PFSK-1 (cell line): ENCODE data around the gene SP110.

Experiments used
- POLR2AphosphoS5 ChIP-seq: IDR thresholded peaks from 2 replicates; pipeline ENCODE4 v1.6.1; 2012; ENCODE audit warnings: low read depth, mild to moderate bottlenecking, control low read depth, low read length, moderate library complexity
- SIN3A ChIP-seq: IDR thresholded peaks from 2 replicates; pipeline ENCODE4 v1.6.1; 2012; ENCODE audit warnings: mild to moderate bottlenecking, low read length, moderate library complexity, borderline replicate concordance; ENCODE audit not compliant: insufficient read depth
- TAF1 ChIP-seq: IDR thresholded peaks from 2 replicates; pipeline ENCODE4 v1.6.1; 2012; ENCODE audit warnings: low read length, control low read depth, borderline replicate concordance; ENCODE audit not compliant: insufficient read depth
- TF ChIP-seq, protein P1 (sequence below), 2 experiments: IDR thresholded peaks; 2 replicates each; pipeline versions ENCODE4 v1.6.1 to v1.8.0; 2011 to 2012; ENCODE audit warnings: low read depth in 2 of 2, low read length in 2 of 2, control low read depth in 1 of 2, inconsistent platforms in 1 of 2, mild to moderate bottlenecking in 1 of 2, moderate library complexity in 1 of 2; ENCODE audit not compliant: insufficient read depth in 1 of 2

DNA sequence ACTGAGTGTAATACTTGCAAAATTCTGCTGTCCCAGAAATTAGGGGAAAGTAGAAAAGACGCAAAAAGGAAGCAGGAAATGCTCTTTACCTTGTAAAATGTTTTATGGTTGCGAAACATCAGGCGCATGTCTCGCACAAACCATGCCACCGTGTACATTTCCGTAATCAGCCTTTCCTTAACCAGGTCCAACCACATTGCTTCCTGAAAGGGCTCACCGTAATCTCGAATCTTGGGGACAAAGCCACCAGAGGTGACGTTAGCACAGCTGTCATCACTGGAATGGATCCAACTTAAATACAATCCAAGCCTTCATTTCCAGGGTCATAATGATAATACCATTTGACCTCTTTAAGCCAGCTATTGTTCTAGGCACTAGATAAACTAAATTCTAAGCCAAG, 49.3 kb downstream of the SP110 start:
- TF ChIP-seq, protein P1, sequence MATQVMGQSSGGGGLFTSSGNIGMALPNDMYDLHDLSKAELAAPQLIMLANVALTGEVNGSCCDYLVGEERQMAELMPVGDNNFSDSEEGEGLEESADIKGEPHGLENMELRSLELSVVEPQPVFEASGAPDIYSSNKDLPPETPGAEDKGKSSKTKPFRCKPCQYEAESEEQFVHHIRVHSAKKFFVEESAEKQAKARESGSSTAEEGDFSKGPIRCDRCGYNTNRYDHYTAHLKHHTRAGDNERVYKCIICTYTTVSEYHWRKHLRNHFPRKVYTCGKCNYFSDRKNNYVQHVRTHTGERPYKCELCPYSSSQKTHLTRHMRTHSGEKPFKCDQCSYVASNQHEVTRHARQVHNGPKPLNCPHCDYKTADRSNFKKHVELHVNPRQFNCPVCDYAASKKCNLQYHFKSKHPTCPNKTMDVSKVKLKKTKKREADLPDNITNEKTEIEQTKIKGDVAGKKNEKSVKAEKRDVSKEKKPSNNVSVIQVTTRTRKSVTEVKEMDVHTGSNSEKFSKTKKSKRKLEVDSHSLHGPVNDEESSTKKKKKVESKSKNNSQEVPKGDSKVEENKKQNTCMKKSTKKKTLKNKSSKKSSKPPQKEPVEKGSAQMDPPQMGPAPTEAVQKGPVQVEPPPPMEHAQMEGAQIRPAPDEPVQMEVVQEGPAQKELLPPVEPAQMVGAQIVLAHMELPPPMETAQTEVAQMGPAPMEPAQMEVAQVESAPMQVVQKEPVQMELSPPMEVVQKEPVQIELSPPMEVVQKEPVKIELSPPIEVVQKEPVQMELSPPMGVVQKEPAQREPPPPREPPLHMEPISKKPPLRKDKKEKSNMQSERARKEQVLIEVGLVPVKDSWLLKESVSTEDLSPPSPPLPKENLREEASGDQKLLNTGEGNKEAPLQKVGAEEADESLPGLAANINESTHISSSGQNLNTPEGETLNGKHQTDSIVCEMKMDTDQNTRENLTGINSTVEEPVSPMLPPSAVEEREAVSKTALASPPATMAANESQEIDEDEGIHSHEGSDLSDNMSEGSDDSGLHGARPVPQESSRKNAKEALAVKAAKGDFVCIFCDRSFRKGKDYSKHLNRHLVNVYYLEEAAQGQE (IDR thresholded peaks at IDR 0.05; ENCODE audit: insufficient read depth in 1 of 2, low read depth in 2 of 2, low read length in 2 of 2): no peak
- TF ChIP-seq POLR2AphosphoS5 (no peak), SIN3A (no peak), TAF1 (no peak)
